Aorta (tissue), 5 donors: ENCODE measurements around the gene MYO1E. TPM values are rescaled to one million over a fixed set of nuclear protein-coding genes. Genes with fewer than 3 reads are reported as not detected.
A peak's percentile ranks its signal among the peaks of the same experiment; 100 is the strongest.

Experiments used
- ATAC-seq: fragments of 200-7000 bp; cut with Tn5 transposase; one replicate; pipeline ENCODE4 v1.9.1; 2022; ENCODE audit warnings: moderate library complexity; ENCODE audit not compliant: low FRiP score
- DNase-seq, 2 donors: peaks; one replicate each; pipeline ENCODE4 v3.0.0-alpha.2; 2020
- H3K27ac ChIP-seq, 2 donors: one replicate each; pipeline ENCODE4 v1.5.1; 2013; ENCODE audit warnings: low read length in 2 of 2, mild to moderate bottlenecking in 2 of 2, moderate library complexity in 2 of 2, control low read depth in 1 of 2, inconsistent platforms in 1 of 2, low read depth in 1 of 2
- H3K27me3 ChIP-seq, 2 donors: one replicate each; pipeline ENCODE4 v1.6.1; 2013; ENCODE audit warnings: control low read depth in 1 of 2, low read length in 1 of 2, mild to moderate bottlenecking in 1 of 2, moderate library complexity in 1 of 2; ENCODE audit not compliant: insufficient read depth in 2 of 2, control insufficient read depth in 1 of 2
- H3K36me3 ChIP-seq, 2 donors: one replicate each; pipeline ENCODE4 v1.6.1; 2013; ENCODE audit warnings: control low read depth in 1 of 2, low read length in 1 of 2, mild to moderate bottlenecking in 1 of 2; ENCODE audit not compliant: insufficient read depth in 2 of 2, control insufficient read depth in 1 of 2
- H3K4me1 ChIP-seq, 2 donors: one replicate each; pipeline ENCODE4 v1.6.1; 2013; ENCODE audit warnings: low read length in 2 of 2, control low read depth in 1 of 2, mild to moderate bottlenecking in 1 of 2, moderate library complexity in 1 of 2; ENCODE audit not compliant: insufficient read depth in 2 of 2, control insufficient read depth in 1 of 2
- H3K4me3 ChIP-seq, 2 donors: one replicate each; pipeline ENCODE4 v1.5.1; 2013; ENCODE audit warnings: low read length in 2 of 2, control low read depth in 1 of 2, mild to moderate bottlenecking in 1 of 2
- H3K9me3 ChIP-seq: one replicate; pipeline ENCODE4 v1.6.1; 2013; ENCODE audit warnings: mild to moderate bottlenecking, low read length; ENCODE audit not compliant: control insufficient read depth
- WGBS, 2 donors: extraction: QIAGEN DNeasy Blood & Tissue Kit; methylation state at CpG; one replicate each; pipeline ENCODE4 v1.1.7; 2013; 5-methylcytosine and 5-hydroxymethylcytosine counted together
- intact Hi-C, 2 donors: fragments of 100-400 bp; cut with DNase I; formaldehyde crosslinking; loops; one replicate each; pipeline versions ENCODE4 v1.14.2 to v1.15.0; 2022
- polyA plus RNA-seq, 2 donors: library from polyadenylated mRNA; stranded (reverse); fragments of 200-250 nt; gene quantifications; one replicate each; pipeline ENCODE4 v1.2.3, GENCODE V29; 2013
- total RNA-seq, 2 donors: library from RNA; stranded (reverse); fragmentation: NEBNext Ultra II Directional; extraction: Animal tissue kit (Norgen Biotek cat#: 25700); gene quantifications; one replicate each; pipeline ENCODE4 v1.2.1, GENCODE V29; 2021
- donor health status: healthy with polysubstance abuse.
- donor health status: Bipolar disorder and iron deficiency.
- donor health status: DM: no; HTN: no; CAD: no.
- donor health status: DM: no; HTN: no; CAD: no.
- donor health status: DM: yes; HTN: yes; CAD: no.

Gene MYO1E
- total and polyA plus RNA-seq, 4 donors, result 44.6 to 225 (median 105) TPM

GRCh38 chr15:59229015-59229414, 143.7 kb downstream of the MYO1E start:
- intact Hi-C loops, result no loop called here
- 95 to 96% methylated on average over 4 of the region's 4 CpGs for WGBS, 2 donors

GRCh38 chr15:59227021-59227420, 145.7 kb downstream of the MYO1E start:
- 90 to 92% methylated on average over 4 of the region's 4 CpGs for WGBS, 2 donors
- intact Hi-C loops, result no loop called here
- no peaks in the 10 kb centered on the region for H3K27me3 ChIP-seq
- ATAC-seq (no peak), DNase-seq (no peak)
- H3K36me3 ChIP-seq, result peaks cover 4% of the 10 kb centered on the region in 2 donors
- no peaks in the 10 kb centered on the region for H3K9me3 ChIP-seq
- no peak overlapping the region for H3K27ac ChIP-seq
- no peak overlapping the region for H3K4me3 ChIP-seq
- H3K4me1 ChIP-seq, result peaks cover 2 to 3% of the 10 kb centered on the region in 2 donors

More at GRCh38 chr15:59229015-59229414, 143.7 kb downstream of the MYO1E start:
- no peak for DNase-seq
- peaks cover 2 to 4% of the 10 kb centered on the region in 2 donors for H3K36me3 ChIP-seq
- H3K9me3 ChIP-seq, result no peaks in the 10 kb centered on the region
- no peak overlapping the region for H3K4me3 ChIP-seq
- no peak overlapping the region for H3K27ac ChIP-seq
- peaks cover 4 to 7% of the 10 kb centered on the region in 2 donors for H3K4me1 ChIP-seq
- ATAC-seq, result no peak
- H3K27me3 ChIP-seq, result no peaks in the 10 kb centered on the region

- H3K4me1 ChIP-seq, result peaks cover 2 to 3% of the 10 kb centered on the region in 2 donors
- ATAC-seq, result no peak
- peaks cover 4% of the 10 kb centered on the region in 2 donors for H3K36me3 ChIP-seq
- H3K9me3 ChIP-seq, result no peaks in the 10 kb centered on the region
- 86 to 89% methylated on average over 7 of the region's 7 CpGs for WGBS, 2 donors
- H3K4me3 ChIP-seq, result no peak overlapping the region
- peak overlapping the region in 1 of 2 donors; percentile 22 for H3K27ac ChIP-seq
- no peak for DNase-seq
- intact Hi-C loops, result loop anchor here in 1 of 2 donors (5.0 kb wide), 1 partner anchor 57 kb away; no protein-coding TSS in a partner anchor
- H3K27me3 ChIP-seq, result no peaks in the 10 kb centered on the region
These were observed 148.2 kb downstream of the MYO1E start for GRCh38 chr15:59224474-59224873.

GRCh38 chr15:59223736-59224135, 148.9 kb downstream of the MYO1E start:
- ATAC-seq, result no peak
- Histone ChIP-seq H3K27ac (peak overlapping the region in 1 of 2 donors; percentile 64), H3K4me3 (no peak overlapping the region), H3K36me3 (peaks cover 4% of the 10 kb centered on the region in 2 donors), H3K4me1 (peaks cover 2 to 3% of the 10 kb centered on the region in 2 donors), H3K9me3 (no peaks in the 10 kb centered on the region), H3K27me3 (no peaks in the 10 kb centered on the region)
- WGBS, 2 donors, result 39 to 42% methylated on average over 3 of the region's 3 CpGs
- no peak for DNase-seq
- intact Hi-C loops, result loop anchor here in 1 of 2 donors (5.0 kb wide), 1 partner anchor 56 kb away; no protein-coding TSS in a partner anchor

- peaks cover 2 to 3% of the 10 kb centered on the region in 2 donors for H3K4me1 ChIP-seq
- intact Hi-C loops, result loop anchor here in 1 of 2 donors (5.0 kb wide), 1 partner anchor 56 kb away; no protein-coding TSS in a partner anchor
- H3K27me3 ChIP-seq, result no peaks in the 10 kb centered on the region
- H3K9me3 ChIP-seq, result no peaks in the 10 kb centered on the region
- no peak overlapping the region for H3K27ac ChIP-seq
- no peak overlapping the region for H3K4me3 ChIP-seq
- ATAC-seq (no peak), DNase-seq (no peak)
- peaks cover 4% of the 10 kb centered on the region in 2 donors for H3K36me3 ChIP-seq
- WGBS, 2 donors, result 75 to 76% methylated on average over 11 of the region's 11 CpGs
These were observed 149.6 kb downstream of the MYO1E start for GRCh38 chr15:59222906-59223550.

GRCh38 chr15:59221511-59222505, 150.9 kb downstream of the MYO1E start:
- ATAC-seq, result no peak
- no peak for DNase-seq
- Histone ChIP-seq H3K4me1 (peaks cover 2 to 3% of the 10 kb centered on the region in 2 donors), H3K4me3 (no peak overlapping the region), H3K9me3 (no peaks in the 10 kb centered on the region), H3K36me3 (peaks cover 2 to 4% of the 10 kb centered on the region in 2 donors), H3K27ac (peak overlapping the region in 1 of 2 donors; percentile 17), H3K27me3 (no peaks in the 10 kb centered on the region)
- 69 to 75% methylated on average over 5 of the region's 5 CpGs for WGBS, 2 donors
- intact Hi-C loops, result loop anchor here in 1 of 2 donors (5.0 kb wide), 1 partner anchor 55 kb away; no protein-coding TSS in a partner anchor

GRCh38 chr15:59218710-59219109, 154.0 kb downstream of the MYO1E start:
- WGBS, 2 donors, result 82 to 84% methylated on average over 3 of the region's 3 CpGs
- H3K9me3 ChIP-seq, result no peaks in the 10 kb centered on the region
- peak overlapping the region in 1 of 2 donors; percentile 13 for H3K27ac ChIP-seq
- H3K4me1 ChIP-seq, result peaks cover under 1 to 3% of the 10 kb centered on the region in 2 donors
- H3K36me3 ChIP-seq, result peaks cover 3 to 5% of the 10 kb centered on the region in 2 donors
- intact Hi-C loops, result no loop called here
- DNase-seq (no peak), ATAC-seq (no peak)
- H3K27me3 ChIP-seq, result no peaks in the 10 kb centered on the region
- no peak overlapping the region for H3K4me3 ChIP-seq

- H3K27me3 ChIP-seq, result no peaks in the 10 kb centered on the region
These were observed 154.7 kb downstream of the MYO1E start for GRCh38 chr15:59217876-59218498.

More at GRCh38 chr15:59217876-59218498, 154.7 kb downstream of the MYO1E start:
- Histone ChIP-seq H3K4me3 (no peak overlapping the region), H3K27ac (no peak overlapping the region), H3K36me3 (peaks cover 3 to 8% of the 10 kb centered on the region in 2 donors), H3K9me3 (no peaks in the 10 kb centered on the region), H3K4me1 (peaks cover 0 to 3% of the 10 kb centered on the region in 2 donors)
- intact Hi-C loops, result no loop called here
- no peak for ATAC-seq
- no peak for DNase-seq
- 89 to 90% methylated on average over 14 of the region's 14 CpGs for WGBS, 2 donors
